Kidney capillary endothelial cell (primary cell): ENCODE measurements around the gene FBLN2.
"Not testable (repeated sequence)": the region's sequence is repeated elsewhere in the genome, so short reads cannot be mapped to it uniquely, and the experiment has no call there.

Experiments used
- DNase-seq: peaks from one replicate; pipeline ENCODE4 v3.0.0-alpha.2; 2018; ENCODE audit warnings: low spot score

FBLN2 gene

DNA sequence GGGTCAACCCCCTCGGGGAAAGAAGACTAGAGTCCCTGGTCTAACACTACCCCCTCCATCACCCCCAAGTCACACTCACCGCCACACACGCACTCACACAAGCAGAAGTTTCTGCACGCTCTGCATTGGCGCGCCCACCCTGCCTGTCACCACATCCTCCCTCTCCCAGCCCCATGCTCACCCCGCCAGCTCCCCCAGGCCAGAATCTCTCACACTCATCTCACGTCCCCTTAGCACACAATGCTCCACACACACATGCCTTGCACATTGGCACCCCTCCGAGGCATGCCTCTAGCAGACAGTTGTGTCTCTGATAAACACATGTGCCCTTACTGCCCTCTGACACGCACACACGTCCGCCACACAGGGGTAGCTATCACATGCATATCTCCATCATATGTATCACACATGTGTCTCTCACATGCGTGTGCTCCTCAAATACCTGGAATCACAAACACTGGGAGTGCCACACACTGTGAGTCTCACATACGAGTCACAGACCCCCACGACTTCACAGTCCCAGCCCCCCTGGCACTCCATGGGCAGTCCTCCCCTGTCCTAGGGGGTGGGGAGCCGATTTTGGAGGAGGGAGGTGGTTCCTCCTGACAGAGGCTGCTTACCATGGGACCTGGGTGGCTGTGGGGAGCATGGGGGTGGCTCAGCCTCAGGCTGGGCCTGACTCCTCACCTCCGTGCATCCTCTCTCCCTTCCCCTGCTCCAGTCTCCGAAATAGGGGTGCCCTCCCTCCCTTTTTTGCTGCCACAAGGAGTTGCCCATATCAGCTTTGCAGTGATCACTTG, 898 bp downstream of the FBLN2 start:
- no peak for DNase-seq

DNA sequence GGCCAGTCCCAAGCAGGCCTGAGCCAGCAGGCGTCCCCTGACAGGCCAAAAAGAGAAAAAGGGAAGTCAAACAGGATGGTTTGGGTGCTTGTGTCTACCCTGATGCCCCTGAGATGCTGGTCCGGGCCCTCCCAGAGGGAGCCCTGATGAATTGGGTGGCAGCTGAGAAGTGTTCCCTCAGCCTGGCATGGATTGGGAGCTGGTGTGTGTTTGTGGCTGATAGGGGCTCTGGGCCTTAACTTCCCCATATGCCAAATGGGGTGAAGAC, 1.4 kb downstream of the FBLN2 start:
- no peak for DNase-seq

DNA sequence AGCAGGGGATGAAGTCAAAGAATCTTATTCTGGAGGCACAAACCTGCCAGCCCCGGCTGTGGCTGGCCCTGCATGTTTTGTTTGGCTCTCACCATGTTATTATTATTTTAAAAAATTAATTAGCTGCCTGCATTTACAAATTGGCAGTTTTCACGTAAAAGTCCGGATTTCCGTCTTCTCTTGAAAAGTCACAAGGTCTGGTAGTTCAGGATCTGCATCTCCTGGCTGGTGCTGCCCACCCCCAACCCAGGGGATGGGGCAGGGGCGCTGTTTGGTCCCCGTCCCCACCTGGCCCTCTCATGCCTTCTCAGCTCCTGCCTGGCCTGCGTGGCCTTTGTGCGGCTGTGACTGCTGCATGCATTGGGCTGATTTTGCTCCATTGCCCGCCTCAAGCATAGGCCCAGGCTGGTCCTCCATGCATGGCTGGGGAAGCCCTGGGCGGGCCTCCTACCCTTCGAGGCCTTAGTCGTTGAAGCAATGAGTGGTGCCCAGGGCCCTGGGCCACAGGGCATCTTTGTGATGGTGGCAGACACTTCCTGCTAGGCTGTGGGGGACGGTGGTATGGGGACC, 2.0 kb downstream of the FBLN2 start:
- DNase-seq: no peak

DNA sequence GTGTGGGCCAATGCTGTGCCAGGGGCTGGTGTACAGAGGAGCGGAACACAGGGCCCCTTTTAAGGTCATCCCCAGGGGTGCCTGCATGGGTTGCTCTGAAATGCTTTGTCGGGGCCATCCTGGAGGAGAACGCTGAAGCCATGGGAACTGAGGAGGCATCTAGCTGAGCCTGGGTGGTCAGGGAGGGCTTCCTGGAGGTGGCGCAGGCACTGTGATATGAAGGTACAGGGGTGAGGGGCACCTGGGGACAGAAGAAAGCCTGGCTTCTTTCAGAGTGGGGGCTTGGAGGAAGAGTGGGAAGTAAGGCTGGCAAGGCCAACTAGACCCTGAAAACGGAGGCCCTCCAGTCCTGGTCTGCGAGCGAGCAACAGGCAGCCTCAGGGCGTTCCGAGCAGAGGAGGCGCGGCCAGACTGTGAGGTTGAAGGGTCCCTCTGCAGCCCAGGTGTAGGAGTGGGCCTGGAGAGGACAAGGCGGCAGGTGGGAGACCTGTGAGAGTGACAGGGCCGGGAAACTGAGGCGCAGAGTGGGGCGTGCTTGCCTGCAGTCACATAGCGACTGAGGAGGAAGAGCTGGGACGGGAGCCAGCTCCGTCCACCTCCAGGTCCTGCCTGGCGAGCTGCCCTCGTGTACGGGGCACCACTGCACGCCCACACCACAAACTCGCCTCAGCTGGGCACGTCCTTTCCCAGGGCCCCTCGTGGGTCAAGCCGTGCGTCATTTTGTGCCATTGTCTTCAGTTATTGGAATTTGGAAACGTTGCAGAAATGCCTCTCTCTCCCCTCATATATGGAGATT, 4.1 kb downstream of the FBLN2 start:
- DNase-seq: no peak

DNA sequence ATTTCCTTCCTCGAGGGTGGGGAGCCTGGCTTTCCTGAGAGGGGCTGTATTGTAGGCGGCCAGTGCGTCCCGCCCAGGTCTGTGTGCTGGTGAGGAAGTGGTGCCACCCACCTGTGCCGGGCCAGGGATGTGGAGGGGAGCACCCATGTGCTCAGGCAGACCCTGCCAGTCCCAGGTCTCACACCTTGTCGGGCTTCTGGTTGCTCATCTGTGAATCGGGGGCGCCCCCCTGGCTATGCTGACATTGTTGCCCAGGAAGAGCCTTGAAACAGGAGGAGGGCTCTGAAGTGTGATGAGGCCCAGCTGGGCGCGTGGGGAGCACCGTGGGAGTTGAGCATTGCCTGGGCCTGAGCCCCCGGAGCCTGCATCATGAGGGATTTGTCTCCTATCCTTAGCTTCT, 4.8 kb downstream of the FBLN2 start:
- no peak for DNase-seq

DNA sequence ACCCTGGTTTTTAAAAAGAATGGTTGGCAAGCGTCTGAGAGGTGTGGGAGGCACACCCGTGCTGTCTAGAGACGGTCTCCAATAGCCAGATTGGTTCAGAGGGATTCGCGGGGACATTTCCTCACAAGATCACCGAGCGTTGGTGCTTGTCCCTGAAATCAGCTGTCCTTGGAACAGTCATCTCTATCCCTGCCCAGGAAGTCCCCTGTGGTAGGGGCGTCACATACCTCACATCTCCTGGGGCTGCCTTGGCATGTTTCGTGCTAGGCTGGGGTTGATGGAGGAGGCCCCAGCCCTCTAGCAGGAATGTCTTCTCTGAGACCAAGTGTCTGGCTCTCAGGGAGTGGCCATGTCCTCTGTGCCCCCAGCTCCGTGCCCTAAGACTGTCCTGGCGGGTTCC, 6.8 kb downstream of the FBLN2 start:
- no peak for DNase-seq

DNA sequence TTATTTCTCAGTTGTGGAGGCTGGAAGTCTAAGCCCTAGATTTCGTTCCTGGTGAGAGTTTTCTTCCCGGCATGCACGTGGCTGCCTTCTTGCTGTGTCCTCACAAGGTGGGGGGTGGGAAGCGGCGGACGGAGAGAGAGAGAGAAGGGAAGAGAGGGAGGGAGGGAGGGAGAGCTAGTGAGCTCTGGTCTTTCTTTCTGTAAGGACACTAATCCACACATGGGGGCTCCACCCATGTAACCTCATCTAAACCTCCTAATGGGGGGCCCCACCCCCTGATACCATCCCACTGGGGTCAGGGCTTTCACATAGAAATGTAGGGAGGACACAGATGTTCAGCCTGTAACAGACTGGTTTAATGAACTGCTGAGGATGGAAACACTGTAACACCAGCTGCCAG, 7.3 kb downstream of the FBLN2 start:
- no peak for DNase-seq

DNA sequence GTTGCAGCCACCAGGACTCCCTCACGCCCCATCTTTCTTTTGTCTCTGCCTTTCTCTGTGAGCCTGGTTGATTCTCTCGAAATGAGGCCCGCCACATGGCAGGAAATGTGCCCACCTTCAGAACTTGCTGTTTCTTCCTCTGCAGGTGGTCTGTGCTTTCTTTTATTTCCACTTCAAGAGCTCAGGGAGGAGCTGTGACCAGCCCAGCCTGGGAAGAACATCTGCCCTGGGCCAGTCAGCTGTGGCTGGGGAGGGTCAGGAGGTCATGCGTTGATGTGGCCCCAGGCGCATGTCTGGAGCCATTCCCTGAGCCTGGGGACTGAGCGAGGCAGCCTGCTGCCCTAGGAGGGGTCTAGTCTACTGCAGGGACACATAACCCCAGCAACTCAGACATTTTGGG, 8.0 kb downstream of the FBLN2 start:
- no peak for DNase-seq

DNA sequence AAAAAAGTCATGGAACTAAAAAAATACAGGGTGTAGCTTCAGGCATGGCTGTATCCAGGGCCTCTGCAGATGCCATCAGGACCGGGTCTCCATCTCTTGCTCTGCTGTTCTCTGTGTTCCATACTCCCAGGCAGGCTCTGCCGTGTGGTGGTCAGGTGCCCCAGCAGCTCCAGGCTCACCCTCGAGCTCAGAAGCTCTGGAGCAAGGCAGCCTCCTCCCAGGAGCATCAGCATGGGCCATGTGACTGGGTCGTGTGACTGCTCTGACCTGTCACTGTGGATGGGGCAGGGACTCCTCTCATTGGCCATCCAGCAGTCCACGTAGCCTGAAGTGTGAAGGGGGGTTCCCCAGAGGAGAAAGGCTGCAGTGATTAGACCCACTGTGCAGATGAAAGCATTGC, 8.5 kb downstream of the FBLN2 start:
- no peak for DNase-seq

DNA sequence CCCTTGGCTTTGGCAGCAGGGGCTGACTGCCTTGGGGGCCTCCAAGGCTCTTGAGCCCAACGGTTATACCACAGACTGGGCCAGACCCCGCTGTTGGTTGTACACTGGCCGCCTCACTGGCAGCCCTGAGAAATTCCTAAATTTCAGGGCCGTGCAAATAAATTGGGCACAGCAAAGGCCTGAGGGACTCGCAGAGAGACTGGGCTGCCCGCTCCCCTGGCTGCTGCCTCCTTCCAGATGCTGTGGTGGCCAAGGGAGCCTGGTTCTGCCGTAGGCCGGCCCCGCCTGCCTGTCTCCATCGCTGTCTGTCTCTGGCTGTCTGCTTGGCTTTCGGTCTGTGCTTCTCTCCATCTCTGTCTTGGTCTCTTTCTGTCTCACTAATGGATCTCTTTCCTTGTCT, 9.0 kb downstream of the FBLN2 start:
- DNase-seq: no peak

DNA sequence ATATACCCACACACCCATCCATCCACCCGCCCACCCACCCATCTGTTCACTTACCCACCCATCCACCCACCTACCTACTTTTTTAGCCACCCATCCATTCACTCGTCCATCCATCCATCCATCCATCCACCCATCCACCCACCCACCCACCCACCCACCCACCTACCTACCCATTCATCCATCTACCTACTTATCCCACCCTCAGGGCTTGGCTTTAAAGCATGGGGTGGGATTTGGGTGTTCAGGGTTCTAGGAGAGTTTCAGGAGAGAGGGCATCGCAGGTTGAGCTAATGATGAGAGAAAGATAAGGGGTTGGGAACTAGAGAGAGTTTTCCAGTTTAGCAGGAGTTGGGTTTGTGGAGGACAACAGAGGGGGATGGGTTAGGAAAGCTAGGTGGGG, 9.7 kb downstream of the FBLN2 start:
- no peak for DNase-seq

DNA sequence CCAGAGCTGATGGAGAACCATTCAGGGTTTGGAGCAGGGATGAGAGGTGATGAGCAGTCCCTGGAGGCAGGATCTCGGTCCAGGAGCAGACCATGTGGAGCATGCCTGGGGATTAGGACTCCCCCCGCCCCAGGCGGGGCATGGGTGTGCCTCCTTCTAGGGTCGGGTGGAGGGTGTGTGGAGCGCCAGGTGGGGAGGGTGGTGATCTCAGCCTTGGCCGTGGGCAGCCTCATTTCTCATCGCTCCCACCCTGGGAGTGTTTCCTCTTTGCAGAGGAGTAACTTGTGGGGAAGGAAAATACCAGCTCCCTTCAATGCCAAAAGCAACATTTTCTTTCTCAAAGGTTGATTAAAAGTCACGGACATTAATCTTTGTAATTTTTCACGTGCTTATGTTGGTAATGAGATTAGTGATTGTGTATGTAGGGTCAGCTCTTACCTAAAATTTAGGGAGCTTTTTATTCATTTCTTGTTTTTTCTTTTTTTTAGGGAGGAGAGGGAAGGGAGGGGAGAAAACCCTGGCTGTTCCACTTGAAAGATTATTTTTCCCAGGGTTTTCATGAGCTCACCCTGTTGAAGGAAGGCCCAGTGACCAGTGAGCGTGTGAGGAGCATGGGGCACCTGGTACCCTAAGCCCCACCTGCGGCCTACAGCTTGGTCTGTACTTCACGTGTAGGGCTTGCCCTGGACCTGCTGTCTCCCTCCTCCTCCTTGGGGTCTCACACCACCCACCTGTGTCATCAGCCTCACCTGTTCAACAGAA, 11.0 kb downstream of the FBLN2 start:
- no peak for DNase-seq

DNA sequence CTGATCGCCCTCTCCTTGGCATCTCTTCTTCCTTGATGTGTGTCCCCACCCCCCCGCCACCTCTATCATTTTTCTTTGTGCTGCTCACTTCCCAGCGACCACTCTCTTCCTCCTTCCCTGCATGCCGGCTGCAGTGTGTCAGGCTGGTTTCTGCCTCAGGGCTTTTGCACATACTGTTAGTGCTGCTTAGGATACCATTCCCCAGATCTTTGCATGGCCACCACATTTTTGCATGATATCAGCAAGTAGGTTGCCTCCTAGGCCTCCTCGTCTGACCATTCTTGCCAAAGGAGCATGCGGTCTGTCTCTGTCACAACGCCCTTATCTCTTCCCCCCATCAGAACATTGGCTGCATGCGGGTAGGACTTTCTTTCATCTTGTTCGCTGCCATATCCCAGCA, 12.5 kb downstream of the FBLN2 start:
- DNase-seq: no peak

DNA sequence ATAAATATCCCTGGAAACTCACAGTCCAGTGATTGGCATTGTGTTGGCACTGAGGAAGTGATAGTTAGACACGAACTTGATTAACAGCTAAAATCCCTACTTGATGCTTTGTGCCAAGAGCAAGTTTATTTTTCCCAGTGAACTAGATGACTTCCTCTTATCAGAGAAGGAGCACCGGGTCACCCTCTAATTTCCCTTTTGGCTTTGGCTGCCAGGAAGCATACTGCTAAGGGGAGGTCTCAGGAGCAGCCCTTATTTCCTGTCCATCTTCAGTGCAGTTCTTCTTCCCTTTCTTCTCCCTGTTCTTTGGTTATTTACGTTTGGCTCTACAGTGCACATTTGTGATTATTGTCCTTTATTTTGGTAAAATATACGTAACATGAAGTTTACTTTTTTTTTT, 13.0 kb downstream of the FBLN2 start:
- DNase-seq: no peak

DNA sequence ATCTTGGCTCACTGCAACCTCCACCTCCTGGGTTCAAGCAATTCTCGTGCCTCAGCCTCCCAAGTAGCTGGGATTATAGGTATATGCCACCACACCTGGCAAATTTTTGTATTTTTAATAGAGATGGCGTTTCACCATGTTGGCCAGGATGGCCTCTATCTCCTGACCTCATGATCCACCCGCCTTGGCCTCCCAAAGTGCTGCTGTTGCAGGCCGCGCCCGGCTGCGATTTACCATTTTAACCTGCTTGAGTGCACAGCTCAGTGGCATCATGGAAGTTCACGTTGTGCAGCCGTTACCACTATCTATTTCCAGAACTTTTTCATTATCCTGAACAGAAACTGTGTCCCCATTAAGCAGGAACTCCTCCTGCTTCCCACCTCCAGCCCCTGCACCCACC, 13.5 kb downstream of the FBLN2 start:
- DNase-seq: not testable (repeated sequence)

DNA sequence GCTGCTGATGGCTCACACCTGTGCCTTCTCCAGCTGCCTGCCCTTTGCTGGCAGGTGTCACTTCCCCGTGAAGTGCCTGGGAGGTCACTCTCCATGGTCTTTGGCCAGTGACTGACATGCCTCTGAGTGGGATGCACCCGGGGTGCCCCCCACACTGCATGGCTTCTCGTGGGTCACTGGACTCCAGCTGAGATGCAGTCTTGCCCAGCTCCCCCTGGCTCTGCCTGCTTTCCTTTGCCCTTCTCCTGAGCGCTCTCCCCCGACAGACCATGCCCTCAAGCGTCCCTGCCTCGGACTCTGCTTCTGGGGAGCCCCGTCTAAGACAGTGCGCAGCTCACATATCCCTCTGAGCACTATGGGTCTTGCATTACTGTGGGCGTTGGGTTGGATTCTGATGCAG, 14.4 kb downstream of the FBLN2 start:
- no peak for DNase-seq

DNA sequence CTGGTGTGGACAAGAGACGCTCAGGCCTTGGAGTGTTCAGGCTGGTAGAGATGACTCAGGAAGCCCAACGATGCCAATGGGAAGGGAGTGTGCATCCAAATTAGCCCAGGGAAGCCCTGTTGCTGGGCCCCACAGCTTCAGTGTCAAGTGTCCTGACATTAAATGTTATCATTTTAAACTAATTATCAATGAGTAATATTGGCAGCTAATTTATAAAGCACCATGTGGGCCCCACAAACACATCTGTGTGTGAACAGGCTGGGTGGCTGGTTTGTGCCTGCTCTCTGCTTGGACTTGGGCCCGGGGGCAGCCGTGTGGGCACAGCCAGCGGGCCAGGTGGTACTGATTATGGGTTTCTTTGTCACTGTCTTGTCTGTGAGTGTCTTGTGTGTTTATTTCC, 15.0 kb downstream of the FBLN2 start:
- no peak for DNase-seq

DNA sequence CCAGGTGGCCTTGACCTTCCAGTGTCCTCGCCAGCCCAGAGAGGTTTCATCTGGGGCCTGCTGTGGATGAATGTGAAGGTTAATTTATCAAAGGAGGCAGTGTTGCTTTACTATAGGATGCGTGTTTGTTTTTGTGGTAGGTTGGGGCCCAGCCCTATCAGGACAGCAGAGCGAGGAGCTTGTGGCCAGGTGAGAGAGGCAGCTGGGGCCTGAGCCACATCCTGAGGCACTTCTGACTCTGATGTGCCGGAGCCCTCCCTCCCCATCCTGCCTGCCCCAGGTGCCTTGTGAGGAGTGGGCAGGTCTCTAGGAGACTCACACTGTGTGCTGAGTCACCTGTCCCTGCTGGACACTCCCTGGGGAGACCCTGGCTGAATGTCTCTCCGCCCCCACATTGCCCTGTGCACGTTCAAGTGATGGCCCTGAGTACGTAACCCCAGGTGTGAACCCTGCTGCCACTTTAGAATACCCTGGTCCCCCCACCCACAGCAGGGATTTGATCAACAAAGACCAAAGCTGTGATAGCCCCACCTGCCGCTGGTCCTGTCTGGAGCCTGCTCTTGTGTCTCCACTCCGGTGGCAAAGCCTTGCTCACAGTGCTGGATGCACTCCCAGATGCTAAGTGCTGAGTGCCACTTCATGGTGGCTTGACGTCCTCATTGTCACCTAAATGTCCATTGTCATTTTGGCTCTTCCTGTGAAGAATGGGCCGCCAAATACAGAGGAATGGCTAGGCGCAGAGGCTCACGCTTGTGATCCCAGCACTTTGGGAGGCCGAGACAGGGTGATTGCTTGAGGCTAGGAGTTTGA, 16.0 kb downstream of the FBLN2 start:
- no peak for DNase-seq

DNA sequence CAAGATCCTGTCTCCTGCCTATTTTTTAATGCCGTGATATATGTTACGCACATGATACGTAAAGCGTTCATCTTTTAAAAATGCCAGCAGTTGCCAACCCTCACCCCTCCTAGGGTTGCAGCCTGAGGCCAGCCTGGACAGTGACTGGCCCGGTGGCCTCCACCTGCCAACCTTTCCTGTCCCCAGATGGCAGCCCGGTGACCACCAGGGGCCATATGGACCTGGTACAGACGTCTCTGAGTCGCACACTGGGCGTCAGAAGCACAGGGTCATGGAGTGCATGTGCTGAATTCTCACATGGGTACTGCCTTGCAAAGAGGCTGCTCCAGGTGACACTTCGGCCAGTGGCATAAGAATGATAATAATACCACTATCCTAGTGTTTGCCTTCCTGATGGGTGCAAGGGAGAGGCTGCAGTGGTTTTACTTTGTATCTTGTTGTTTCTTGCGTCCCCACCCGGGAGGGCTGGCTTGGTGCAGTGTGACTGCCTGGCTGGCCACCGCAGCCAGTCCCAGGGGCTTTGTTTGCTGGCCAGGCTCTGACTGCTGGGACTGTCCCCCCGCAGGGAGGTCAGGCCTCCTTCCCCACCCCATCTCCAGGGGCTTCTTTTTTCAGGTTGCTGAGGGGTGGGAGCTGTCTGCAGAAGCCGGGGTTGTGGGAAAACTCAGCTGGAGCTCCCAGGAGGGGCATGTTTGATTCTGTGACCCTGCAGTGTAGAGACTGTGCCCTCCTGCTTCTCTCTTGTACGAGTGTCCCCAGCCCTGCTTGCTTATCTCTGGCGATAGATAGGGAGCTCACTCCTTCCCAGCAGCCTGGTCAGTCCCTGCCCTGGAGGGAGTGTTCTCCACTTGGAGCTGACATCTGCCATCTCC, 16.9 kb downstream of the FBLN2 start:
- no peak for DNase-seq

DNA sequence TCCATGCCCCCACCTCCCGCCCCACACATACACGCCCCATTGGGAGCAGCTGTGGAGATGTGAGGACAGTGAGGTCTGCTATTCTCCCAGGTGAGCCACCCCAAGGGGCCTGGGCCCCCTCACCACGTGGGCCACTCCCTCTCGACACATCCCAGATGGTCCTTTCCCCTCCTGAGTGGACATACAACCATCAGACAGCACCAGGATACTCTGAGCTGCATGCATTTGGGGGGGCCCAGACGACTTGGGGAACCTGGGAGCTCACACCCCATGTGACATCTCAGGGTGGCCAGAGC, 17.5 kb downstream of the FBLN2 start:
- DNase-seq: no peak

DNA sequence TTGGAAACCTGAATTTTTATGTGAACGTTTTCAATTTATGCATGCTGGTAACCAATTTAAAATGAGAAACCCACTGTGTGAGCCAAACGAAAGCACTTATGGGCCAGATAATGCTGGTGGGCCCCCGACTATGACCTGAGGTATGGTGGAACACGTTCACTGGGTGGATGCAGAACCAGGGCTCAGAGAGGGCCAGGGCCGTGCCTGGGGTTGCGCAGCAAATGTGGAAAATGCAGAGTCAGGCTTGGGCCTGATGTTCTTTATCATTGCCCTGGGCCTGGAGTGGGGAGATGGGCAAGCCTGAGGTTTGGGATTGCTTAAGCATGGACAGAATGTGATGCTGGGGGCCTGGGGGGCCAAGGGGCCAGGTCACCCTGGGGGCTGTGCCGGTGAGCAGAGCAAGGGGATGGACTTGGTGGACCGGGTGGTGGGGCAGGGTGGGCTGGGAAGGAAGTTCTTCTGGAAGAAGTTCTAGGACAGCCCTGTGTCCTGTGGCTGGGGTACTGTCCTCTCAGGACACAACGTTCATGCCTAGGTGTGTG, 17.9 kb downstream of the FBLN2 start:
- DNase-seq: no peak
